AG04449 (cell line): Measurements from ENCODE around the gene PRSS37.

Experiments used
- CTCF ChIA-PET: fragments of 350-600 bp; formaldehyde crosslinking; extraction: SDS; loops from one replicate; lab custom pipeline; 2021; ENCODE audit warnings: antibody characterized with exemption; lab: Yijun Ruan, JAX
- POLR2A ChIA-PET: fragments of 400-600, 350-600 bp; formaldehyde crosslinking; extraction: SDS; loops from one replicate; lab custom pipeline; 2020; ENCODE audit warnings: antibody characterized with exemption, inconsistent platforms; lab: Yijun Ruan, JAX
- DNase-seq: peaks from one replicate; pipeline ENCODE4 v3.0.0-alpha.2; 2010; ENCODE audit warnings: low read depth, low spot score
- H3K4me3 ChIP-seq: 2 replicates; pipeline ENCODE4 v1.5.1; 2011; ENCODE audit warnings: low read depth, mild to moderate bottlenecking, control low read depth, low read length
- TF ChIP-seq, protein P1 (sequence below): IDR thresholded peaks from one replicate; pipeline ENCODE4 v1.5.1; 2011; ENCODE audit warnings: mild to moderate bottlenecking, moderate library complexity, low read length, control low read depth, inconsistent platforms; ENCODE audit not compliant: insufficient read depth; ENCODE audit errors: missing control alignments

The PRSS37 gene

DNA sequence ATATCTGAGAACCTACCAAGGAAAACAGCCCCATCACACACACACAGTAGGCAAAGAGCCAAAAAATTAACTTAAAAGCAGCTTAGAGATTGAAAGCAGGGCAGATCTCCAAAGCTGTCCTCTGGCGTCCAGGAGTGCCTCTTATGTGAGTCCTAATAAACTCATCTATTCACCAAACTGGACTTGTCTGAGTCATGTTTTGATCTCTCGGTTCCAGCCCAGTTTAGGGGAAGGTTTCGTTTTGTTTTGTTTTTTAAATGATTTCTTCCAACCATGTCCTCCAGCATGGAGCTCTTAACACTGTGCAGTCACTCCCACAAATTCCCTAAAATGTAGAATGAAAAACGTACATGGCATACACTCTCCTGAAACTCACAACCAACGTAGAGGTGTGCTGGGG, 6.7 kb upstream of the PRSS37 start:
- no peak for DNase-seq
- CTCF ChIA-PET = no interaction called here
- POLR2A ChIA-PET = no interaction called here
- H3K4me3 ChIP-seq = no peak overlapping the region
- TF ChIP-seq, protein P1, sequence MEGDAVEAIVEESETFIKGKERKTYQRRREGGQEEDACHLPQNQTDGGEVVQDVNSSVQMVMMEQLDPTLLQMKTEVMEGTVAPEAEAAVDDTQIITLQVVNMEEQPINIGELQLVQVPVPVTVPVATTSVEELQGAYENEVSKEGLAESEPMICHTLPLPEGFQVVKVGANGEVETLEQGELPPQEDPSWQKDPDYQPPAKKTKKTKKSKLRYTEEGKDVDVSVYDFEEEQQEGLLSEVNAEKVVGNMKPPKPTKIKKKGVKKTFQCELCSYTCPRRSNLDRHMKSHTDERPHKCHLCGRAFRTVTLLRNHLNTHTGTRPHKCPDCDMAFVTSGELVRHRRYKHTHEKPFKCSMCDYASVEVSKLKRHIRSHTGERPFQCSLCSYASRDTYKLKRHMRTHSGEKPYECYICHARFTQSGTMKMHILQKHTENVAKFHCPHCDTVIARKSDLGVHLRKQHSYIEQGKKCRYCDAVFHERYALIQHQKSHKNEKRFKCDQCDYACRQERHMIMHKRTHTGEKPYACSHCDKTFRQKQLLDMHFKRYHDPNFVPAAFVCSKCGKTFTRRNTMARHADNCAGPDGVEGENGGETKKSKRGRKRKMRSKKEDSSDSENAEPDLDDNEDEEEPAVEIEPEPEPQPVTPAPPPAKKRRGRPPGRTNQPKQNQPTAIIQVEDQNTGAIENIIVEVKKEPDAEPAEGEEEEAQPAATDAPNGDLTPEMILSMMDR = no peak

DNA sequence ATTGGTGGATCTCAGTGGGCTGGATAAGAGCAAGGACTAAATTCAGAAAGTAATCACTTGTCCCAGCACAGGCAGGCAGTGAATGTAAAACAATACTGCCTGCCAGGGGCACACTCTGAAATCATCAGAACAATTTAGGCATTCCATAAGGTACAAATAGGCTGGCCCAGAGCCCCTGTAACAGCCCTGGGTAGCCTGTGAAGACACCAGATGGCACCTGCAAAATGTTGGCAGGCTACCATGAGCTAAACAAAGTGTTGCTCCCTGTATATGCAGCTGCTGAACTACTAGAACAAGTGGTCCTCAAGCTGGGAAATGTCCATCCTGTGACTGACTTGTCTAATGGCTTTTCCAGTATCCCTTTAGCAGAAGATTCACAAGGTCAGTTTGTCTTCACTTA, 3.0 kb upstream of the PRSS37 start:
- ChIA-PET CTCF (no interaction called here), POLR2A (no interaction called here)
- no peak for DNase-seq
- no peak overlapping the region for H3K4me3 ChIP-seq
- TF ChIP-seq, protein P1 = no peak

DNA sequence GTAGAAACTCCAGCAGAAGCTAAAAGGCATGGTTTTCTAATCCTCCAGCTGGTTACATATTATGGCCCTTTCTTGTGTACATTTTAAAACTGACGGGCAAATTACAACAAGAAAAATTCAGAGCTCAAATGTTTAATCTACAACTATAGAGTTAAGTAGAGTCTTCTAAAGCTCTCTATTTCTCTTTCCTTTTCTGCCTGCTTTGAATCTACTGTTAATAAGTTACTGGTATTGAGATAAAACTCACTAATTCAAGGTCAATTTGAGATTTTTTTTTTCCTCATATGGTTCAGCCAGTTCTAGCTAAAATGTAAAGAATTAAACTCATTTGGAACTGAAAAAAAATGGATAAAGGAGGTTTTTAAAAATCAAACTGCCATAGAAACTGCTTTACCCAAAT, 1.6 kb upstream of the PRSS37 start:
- POLR2A ChIA-PET = no interaction called here
- TF ChIP-seq, protein P1 = no peak
- no peak overlapping the region for H3K4me3 ChIP-seq
- no peak for DNase-seq
- CTCF ChIA-PET = no interaction called here

- TF ChIP-seq, protein P1 = no peak
- ChIA-PET POLR2A (no interaction called here), CTCF (no interaction called here)
- no peak overlapping the region for H3K4me3 ChIP-seq
- no peak for DNase-seq
These were observed 577 bp downstream of the PRSS37 start for GRCh38 chr7:141840708-141841107.

DNA sequence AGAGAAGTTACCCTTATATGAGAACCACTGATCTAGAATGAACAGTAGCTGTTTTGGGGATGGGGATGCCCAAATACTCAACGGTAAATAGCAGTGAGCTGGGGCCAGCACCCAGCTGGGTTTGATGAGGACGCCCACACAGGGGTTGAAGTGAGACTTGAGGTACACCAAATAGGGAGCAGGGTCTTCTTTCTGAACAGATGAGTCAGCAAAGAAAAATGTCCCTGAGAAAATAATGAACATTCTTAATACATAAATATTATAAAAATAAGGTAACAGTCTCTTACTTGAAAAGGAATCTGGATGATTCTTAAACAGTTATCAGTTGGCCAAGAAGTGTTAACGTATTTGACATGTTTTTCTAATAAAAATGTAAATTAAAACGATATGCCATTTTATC, 2.0 kb downstream of the PRSS37 start:
- POLR2A ChIA-PET = no interaction called here

GRCh38 chr7:141838581-141838980, 2.7 kb downstream of the PRSS37 start:
- no peak for DNase-seq
- CTCF ChIA-PET = no interaction called here
- POLR2A ChIA-PET = no interaction called here
- H3K4me3 ChIP-seq = no peak overlapping the region
- TF ChIP-seq, protein P1 = no peak

More for the DNA sequence above, 2.0 kb downstream of the PRSS37 start:
- TF ChIP-seq, protein P1 = no peak
- CTCF ChIA-PET = no interaction called here
- no peak for DNase-seq
- H3K4me3 ChIP-seq = no peak overlapping the region
